ENCODE measurements around the gene PARP16.

Gene PARP16

DNA sequence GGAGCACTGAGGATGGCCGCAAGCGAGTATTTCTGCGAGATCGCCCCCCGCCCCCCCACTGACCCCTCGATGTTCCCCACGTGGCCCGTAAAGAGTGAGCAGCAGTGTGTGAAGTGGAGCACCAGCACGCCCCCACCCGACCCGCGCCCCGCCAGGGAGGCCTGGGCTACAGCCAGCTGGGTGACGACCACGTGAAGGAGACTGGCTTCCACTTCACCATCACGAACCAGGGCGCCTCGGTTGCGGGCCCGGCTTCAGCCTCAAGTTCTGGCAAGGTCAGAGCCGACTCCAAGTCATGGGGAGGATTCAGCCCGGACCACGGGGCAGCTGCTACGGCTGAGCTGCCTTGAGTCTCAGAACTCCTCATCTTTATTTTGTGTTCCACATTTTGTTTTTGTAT is 15.4 kb upstream of the PARP16 start:
- Histone ChIP-seq H3K4me3 (ENCODE audit: low read depth, low read length) (no peak overlapping the region), H3K36me3 (no peaks in the 10 kb centered on the region), H3K4me1 (peaks cover 4% of the 10 kb centered on the region; the same call in 1 of the 2 replicates), H3K27me3 (no peaks in the 10 kb centered on the region), H3K9me3 (no peaks in the 10 kb centered on the region)
- TF ChIP-seq, protein P1, sequence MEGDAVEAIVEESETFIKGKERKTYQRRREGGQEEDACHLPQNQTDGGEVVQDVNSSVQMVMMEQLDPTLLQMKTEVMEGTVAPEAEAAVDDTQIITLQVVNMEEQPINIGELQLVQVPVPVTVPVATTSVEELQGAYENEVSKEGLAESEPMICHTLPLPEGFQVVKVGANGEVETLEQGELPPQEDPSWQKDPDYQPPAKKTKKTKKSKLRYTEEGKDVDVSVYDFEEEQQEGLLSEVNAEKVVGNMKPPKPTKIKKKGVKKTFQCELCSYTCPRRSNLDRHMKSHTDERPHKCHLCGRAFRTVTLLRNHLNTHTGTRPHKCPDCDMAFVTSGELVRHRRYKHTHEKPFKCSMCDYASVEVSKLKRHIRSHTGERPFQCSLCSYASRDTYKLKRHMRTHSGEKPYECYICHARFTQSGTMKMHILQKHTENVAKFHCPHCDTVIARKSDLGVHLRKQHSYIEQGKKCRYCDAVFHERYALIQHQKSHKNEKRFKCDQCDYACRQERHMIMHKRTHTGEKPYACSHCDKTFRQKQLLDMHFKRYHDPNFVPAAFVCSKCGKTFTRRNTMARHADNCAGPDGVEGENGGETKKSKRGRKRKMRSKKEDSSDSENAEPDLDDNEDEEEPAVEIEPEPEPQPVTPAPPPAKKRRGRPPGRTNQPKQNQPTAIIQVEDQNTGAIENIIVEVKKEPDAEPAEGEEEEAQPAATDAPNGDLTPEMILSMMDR (IDR thresholded peaks at IDR 0.05; ENCODE audit: low read depth, low read length): no peak
- DNase-seq: no peak

DNA sequence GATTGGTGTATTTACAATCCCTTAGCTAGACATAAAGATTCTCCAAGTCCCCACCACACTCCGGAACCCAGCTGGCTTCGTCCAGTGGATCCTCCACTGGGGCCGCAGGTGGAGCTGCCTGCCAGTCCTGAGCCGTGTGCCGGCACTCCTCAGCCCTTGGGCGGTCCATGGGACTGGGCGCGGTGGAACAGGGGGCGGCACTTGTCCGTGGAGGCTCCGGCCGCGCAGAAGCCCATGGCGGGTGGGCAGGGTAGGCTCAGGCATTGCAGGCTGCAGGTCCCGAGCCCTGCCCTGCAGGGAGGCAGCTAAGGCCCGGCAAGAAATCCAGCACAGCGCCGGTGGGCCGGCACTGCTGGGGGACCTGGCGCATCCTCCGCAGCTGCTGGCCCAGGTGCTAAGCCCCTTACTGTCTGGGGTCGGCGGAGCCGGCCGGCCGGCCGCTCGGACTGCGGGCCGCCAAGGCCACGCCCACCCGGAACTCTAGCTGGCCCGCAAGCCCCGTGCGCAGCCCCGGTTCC is 14.3 kb upstream of the PARP16 start:
- Histone ChIP-seq H3K4me3 (ENCODE audit: low read depth, low read length) (no peak overlapping the region), H3K27me3 (no peaks in the 10 kb centered on the region), H3K4me1 (peaks cover 4% of the 10 kb centered on the region; the same call in 1 of the 2 replicates), H3K36me3 (no peaks in the 10 kb centered on the region), H3K9me3 (no peaks in the 10 kb centered on the region)
- TF ChIP-seq, protein P1 (IDR thresholded peaks at IDR 0.05; ENCODE audit: low read depth, low read length): no peak
- DNase-seq: no peak

DNA sequence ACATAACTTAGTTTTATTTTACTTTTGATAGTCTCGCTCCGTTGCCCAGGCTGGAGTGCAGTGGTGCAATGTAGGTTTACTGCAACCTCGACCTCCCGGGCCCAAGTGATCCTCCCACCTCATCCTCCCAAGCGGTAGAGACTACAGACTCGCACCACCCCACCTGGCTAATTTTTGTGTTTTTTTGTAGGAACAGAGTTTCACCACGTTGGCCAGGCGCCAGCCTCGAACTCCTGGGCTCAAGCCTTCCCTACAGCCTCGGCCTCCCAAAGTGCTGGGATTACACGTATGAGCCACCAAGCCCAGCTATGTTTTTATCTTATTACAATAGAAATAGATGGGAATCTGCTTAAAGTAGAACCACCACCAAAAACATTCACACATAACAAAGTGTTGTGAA is 12.0 kb upstream of the PARP16 start:
- H3K4me3 ChIP-seq (ENCODE audit: low read depth, low read length): no peak overlapping the region
- DNase-seq: no peak
- no peaks in the 10 kb centered on the region for H3K9me3 ChIP-seq
- no peaks in the 10 kb centered on the region for H3K27me3 ChIP-seq
- H3K4me1 ChIP-seq: peaks cover 4% of the 10 kb centered on the region; the same call in 1 of the 2 replicates
- no peaks in the 10 kb centered on the region for H3K36me3 ChIP-seq
- TF ChIP-seq, protein P1 (IDR thresholded peaks at IDR 0.05; ENCODE audit: low read depth, low read length): no peak

DNA sequence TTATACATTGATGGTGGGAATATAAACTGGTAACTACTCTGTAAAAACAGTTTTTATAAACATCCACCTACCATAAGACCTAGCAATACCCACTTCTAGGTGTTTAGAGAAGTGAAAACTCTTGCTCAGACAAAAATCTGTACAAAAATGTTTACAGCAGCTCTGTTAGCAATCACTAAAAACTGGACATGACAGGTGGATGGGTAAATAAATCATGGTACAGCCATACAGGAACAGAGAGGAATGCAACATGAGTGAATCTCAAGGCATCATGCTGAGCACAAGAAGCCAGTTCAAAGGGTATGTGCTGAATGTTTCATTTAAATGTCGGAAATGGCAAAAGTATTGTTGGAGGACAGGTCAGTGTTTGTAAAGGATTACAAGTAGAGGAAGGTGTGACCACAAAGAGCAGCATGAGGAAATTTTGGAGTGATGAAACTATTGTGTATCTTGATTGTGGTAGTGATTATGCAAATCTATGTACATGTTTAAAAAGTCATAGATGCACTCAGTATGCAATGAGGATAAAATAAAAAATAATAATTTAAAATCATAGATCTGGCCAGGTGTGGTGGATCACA is 6.3 kb upstream of the PARP16 start:
- no peak for DNase-seq
- H3K27me3 ChIP-seq: no peaks in the 10 kb centered on the region
- no peaks in the 10 kb centered on the region for H3K9me3 ChIP-seq
- TF ChIP-seq, protein P1 (IDR thresholded peaks at IDR 0.05; ENCODE audit: low read depth, low read length): no peak
- no peaks in the 10 kb centered on the region for H3K4me1 ChIP-seq
- no peaks in the 10 kb centered on the region for H3K36me3 ChIP-seq
- no peak overlapping the region for H3K4me3 ChIP-seq (ENCODE audit: low read depth, low read length)

DNA sequence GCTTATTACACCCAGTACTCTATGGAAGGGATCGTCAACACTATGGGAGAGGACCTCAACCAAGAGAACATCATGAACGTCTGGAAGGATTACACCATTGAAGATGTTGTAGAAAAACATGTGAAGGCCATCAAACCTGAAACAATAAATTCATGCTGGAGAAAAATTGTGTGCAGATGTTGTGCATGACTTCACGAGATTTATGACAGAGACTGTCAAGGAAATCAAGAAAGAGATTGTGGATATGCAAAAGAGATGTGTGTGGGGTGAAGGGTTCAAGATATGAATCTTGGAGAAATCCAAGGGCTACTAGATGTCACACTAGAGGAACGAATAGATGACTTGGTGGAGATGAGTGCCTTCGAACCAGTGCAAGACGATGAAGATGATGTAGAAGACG is 3.5 kb upstream of the PARP16 start:
- H3K4me1 ChIP-seq: peaks cover 10% of the 10 kb centered on the region; the same call in 1 of the 2 replicates
- TF ChIP-seq, protein P1 (IDR thresholded peaks at IDR 0.05; ENCODE audit: low read depth, low read length): no peak
- no peak for DNase-seq
- no peak overlapping the region for H3K4me3 ChIP-seq (ENCODE audit: low read depth, low read length)
- H3K9me3 ChIP-seq: no peaks in the 10 kb centered on the region
- no peaks in the 10 kb centered on the region for H3K36me3 ChIP-seq
- H3K27me3 ChIP-seq: no peaks in the 10 kb centered on the region

DNA sequence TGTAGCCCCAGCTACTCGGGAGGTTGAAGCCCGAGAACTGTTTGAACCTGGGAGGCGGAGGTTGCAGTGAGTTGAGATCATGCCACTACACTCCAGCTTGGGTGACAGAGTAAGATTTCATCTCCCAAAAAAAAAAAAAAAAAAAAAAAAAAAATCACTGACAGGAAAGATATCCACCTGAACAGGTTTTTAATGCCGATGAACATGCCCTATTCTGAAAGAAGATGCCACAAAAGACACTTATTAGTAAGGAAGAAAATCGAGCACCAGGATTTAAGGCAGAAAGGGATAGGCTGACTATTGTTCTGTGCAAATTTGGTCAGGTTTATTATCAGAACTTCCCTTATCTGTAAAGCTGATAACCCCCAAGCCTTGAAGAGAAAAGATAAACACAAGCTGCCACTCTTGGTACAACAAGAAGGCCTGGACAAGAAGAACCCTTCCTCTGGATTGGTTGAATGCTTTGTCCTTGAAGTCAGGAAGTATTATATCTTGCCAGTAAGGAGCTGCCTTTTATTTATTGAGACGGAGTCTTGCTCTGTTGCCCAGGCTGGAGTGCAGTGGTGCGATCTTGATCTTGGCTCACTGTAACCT is 2.7 kb upstream of the PARP16 start:
- Histone ChIP-seq H3K4me1 (peaks cover 11% of the 10 kb centered on the region; the same call in 1 of the 2 replicates), H3K4me3 (ENCODE audit: low read depth, low read length) (no peak overlapping the region), H3K36me3 (no peaks in the 10 kb centered on the region), H3K9me3 (no peaks in the 10 kb centered on the region), H3K27me3 (no peaks in the 10 kb centered on the region)
- TF ChIP-seq, protein P1 (IDR thresholded peaks at IDR 0.05; ENCODE audit: low read depth, low read length): no peak
- no peak for DNase-seq
